ENCODE results near the gene TCOF1. TPM values are rescaled to one million over a fixed set of nuclear protein-coding genes. Genes with fewer than 3 reads are reported as not detected.

Gene TCOF1
- total RNA-seq, 1 donor from 2014 or later: 19.3 TPM

DNA sequence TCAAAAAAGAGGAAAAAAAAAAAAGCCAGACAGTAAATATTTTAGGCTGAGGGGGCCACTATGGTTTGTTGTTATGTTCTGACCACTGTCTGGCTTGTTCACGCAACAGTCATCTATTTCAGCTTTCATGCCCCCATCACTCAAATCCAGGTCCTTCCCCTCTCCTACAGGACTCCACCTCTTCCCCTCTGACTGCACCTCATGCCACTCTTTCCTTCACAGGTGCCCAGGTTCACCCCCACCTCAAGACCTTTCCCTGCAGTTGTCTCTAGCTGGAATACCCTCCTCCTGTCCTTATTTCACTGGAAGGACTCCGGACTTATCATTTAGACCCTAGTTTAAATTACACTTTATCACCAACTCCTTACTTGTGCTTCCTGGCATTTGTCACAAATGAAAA is 88.6 kb downstream of the TCOF1 start:
- TF ChIP-seq, protein P1, sequence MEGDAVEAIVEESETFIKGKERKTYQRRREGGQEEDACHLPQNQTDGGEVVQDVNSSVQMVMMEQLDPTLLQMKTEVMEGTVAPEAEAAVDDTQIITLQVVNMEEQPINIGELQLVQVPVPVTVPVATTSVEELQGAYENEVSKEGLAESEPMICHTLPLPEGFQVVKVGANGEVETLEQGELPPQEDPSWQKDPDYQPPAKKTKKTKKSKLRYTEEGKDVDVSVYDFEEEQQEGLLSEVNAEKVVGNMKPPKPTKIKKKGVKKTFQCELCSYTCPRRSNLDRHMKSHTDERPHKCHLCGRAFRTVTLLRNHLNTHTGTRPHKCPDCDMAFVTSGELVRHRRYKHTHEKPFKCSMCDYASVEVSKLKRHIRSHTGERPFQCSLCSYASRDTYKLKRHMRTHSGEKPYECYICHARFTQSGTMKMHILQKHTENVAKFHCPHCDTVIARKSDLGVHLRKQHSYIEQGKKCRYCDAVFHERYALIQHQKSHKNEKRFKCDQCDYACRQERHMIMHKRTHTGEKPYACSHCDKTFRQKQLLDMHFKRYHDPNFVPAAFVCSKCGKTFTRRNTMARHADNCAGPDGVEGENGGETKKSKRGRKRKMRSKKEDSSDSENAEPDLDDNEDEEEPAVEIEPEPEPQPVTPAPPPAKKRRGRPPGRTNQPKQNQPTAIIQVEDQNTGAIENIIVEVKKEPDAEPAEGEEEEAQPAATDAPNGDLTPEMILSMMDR (IDR thresholded peaks at IDR 0.05; ENCODE audit: borderline replicate concordance): no peak
- Histone ChIP-seq H3K9me3 (replicated peaks) (no peaks in the 10 kb centered on the region), H3K4me1 (peaks cover 46% of the 10 kb centered on the region), H3K27me3 (ENCODE audit: low read depth) (no peaks in the 10 kb centered on the region), H3K4me3 (no peak overlapping the region), H3K27ac (replicated peaks) (no peak overlapping the region), H3K36me3 (peaks cover 50% of the 10 kb centered on the region)
- intact Hi-C loops (cut with micrococcal nuclease): no loop called here
- DNase-seq: no peak

DNA sequence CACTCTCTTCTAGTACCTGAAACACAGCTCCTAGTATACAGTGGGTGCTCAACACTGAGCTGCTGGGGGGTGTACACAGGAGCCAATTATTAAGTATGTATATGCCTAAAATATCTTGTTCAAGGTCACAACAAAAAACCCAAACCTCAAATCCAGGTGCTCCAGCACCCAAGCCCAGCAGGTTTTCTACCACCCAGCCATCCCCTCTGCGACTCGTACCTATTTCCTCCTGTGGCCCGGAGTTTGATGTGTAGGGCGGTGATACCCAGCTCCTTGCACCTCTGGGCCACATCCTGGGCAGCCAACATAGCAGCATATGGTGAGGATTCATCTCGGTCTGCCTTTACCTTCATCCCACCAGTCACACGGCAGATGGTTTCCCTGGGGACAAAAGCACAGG is 89.1 kb downstream of the TCOF1 start:
- no peak overlapping the region for H3K27ac ChIP-seq (replicated peaks)
- H3K9me3 ChIP-seq (replicated peaks): no peaks in the 10 kb centered on the region
- TF ChIP-seq, protein P1 (IDR thresholded peaks at IDR 0.05; ENCODE audit: borderline replicate concordance): no peak
- intact Hi-C loops (cut with micrococcal nuclease): no loop called here
- H3K4me3 ChIP-seq: no peak overlapping the region
- no peak for DNase-seq
- H3K27me3 ChIP-seq (ENCODE audit: low read depth): no peaks in the 10 kb centered on the region
- peaks cover 50% of the 10 kb centered on the region for H3K36me3 ChIP-seq
- H3K4me1 ChIP-seq: peaks cover 41% of the 10 kb centered on the region

DNA sequence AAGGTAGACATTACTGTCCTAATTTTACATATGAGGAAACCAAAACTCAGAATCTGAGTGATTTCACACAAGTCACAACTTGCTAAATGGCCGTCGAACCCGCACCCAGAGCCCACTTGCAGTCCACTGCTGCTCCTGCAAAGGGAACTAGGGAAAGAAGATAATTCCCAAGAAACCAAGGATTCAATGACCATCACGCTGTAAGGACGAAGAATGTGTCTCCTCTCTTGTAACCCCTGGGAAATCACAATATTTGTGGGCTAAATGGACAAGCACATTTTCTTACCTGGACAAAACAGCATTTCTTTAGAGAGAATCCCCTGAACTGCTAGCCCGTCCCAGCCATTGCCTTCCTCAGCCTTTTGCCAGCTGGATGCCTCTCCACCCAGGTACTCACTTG is 89.7 kb downstream of the TCOF1 start:
- Histone ChIP-seq H3K36me3 (peaks cover 50% of the 10 kb centered on the region), H3K27ac (replicated peaks) (no peak overlapping the region), H3K4me3 (no peak overlapping the region), H3K9me3 (replicated peaks) (no peaks in the 10 kb centered on the region), H3K27me3 (ENCODE audit: low read depth) (no peaks in the 10 kb centered on the region), H3K4me1 (peaks cover 36% of the 10 kb centered on the region)
- no peak for DNase-seq
- TF ChIP-seq, protein P1 (IDR thresholded peaks at IDR 0.05; ENCODE audit: borderline replicate concordance): no peak
- intact Hi-C loops (cut with micrococcal nuclease): no loop called here

DNA sequence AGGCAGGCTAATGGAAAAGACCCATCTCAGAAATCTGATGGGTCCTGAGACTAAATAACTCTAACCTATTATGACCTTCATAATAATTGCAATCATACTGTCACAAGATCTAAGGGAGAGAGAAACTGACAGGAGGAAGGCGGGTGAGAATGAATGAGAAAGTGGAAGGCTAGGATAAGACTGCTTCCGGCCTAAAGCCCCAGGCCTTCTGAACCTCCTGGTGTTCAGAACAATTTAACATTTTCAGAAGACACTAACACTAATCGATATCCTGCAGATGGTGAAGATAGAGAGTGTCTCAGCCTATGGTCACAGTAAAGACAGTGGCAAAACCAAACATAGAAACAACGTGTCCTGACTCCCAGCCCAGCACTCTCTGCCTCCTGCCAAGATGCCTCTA is 90.8 kb downstream of the TCOF1 start:
- intact Hi-C loops (cut with micrococcal nuclease): no loop called here
- peak overlapping the region; percentile 95 for H3K27ac ChIP-seq (replicated peaks)

DNA sequence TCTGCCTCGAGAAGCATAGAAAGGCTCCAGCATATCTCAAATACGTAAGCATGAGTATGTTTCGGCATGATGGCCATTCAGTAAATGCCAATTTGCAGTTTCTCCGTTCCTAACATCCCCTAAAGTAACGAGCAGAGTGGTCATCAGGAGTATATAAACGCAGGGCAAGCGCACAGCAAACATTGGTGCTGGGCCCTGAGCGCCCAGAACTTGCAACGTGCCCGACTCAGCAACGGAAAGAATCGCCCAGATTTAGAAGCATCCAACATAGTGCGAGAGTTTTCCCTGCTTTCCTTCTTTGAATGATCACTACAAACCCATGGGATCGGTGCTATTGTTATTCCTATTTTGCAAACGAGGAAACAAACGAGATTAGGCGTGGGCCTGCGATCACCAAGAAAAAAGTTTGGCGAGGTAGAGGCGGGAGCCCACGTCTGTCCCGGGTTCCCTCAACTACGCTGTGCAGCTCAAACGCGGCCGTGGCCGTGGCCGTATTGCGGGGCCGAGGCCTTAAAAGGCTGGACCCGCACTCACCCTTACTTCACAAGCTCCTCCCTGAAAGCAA is 91.5 kb downstream of the TCOF1 start:
- Histone ChIP-seq H3K27me3 (ENCODE audit: low read depth) (no peaks in the 10 kb centered on the region), H3K9me3 (replicated peaks) (no peaks in the 10 kb centered on the region), H3K4me1 (peaks cover 29% of the 10 kb centered on the region), H3K4me3 (peak overlapping the region; percentile 84), H3K36me3 (peaks cover 40% of the 10 kb centered on the region), H3K27ac (replicated peaks) (peak overlapping the region; percentile 95)
- intact Hi-C loops (cut with micrococcal nuclease): no loop called here
- DNase-seq: no peak
- TF ChIP-seq, protein P1 (IDR thresholded peaks at IDR 0.05; ENCODE audit: borderline replicate concordance): no peak

More for the DNA sequence above, 90.8 kb downstream of the TCOF1 start:
- H3K36me3 ChIP-seq: peaks cover 47% of the 10 kb centered on the region
- H3K4me1 ChIP-seq: peaks cover 29% of the 10 kb centered on the region
- H3K4me3 ChIP-seq: peak overlapping the region; percentile 84
- H3K9me3 ChIP-seq (replicated peaks): no peaks in the 10 kb centered on the region
- DNase-seq: no peak
- H3K27me3 ChIP-seq (ENCODE audit: low read depth): no peaks in the 10 kb centered on the region
- TF ChIP-seq, protein P1 (IDR thresholded peaks at IDR 0.05; ENCODE audit: borderline replicate concordance): no peak

Other genes with a start within 250 kb of the TCOF1 start
- gene PDGFRB, start 201.9 kb upstream of the TCOF1 start, total RNA-seq: 39.7 TPM
- gene CDX1, start 190.9 kb upstream of the TCOF1 start, total RNA-seq: not detected
- gene SLC6A7, start 167.6 kb upstream of the TCOF1 start, total RNA-seq: not detected
- gene CAMK2A, start 67.9 kb upstream of the TCOF1 start, total RNA-seq: 19.4 TPM
- gene ARSI, start 54.8 kb upstream of the TCOF1 start, total RNA-seq: 0.16 TPM
- 251 TPM for gene CD74, start 55.2 kb downstream of the TCOF1 start, total RNA-seq
- 1,202 TPM for gene RPS14, start 92.0 kb downstream of the TCOF1 start, total RNA-seq
- gene NDST1, start 150.4 kb downstream of the TCOF1 start, total RNA-seq: 58.9 TPM

All from left ventricle myocardium inferior (tissue), 1 donor.